HCT116 (cell line): ENCODE results near the gene PPP3R1.

ENCODE experiments used
- ATF3 ChIP-seq: IDR thresholded peaks from 2 replicates; pipeline ENCODE4 v1.6.1; 2012
- CBX3 ChIP-seq: IDR thresholded peaks from 2 replicates; pipeline ENCODE4 v1.6.1; 2012; ENCODE audit warnings: low read depth
- CTCF ChIP-seq, 3 experiments: fragments of 200-600 bp in 1 of 3; sonication (generic) in 1 of 3; IDR thresholded peaks in 2 of 3; conservative IDR thresholded peaks in 1 of 3; 2 replicates each; pipeline ENCODE4 v1.5.1; 2012 to 2017; ENCODE audit warnings: low read depth in 2 of 3, low read length in 2 of 3, antibody characterized with exemption in 1 of 3, borderline replicate concordance in 1 of 3, control low read depth in 1 of 3, mild to moderate bottlenecking in 1 of 3, mixed read lengths in 1 of 3, mixed run types in 1 of 3, moderate library complexity in 1 of 3; ENCODE audit not compliant: insufficient read depth in 1 of 3
- EGR1 ChIP-seq: IDR thresholded peaks from 2 replicates; pipeline ENCODE4 v1.6.1; 2012; ENCODE audit warnings: low read depth
- POLR2A ChIP-seq: IDR thresholded peaks from 2 replicates; pipeline ENCODE4 v1.7.0; 2011; ENCODE audit warnings: borderline replicate concordance; ENCODE audit not compliant: insufficient read depth, insufficient read length; ENCODE audit errors: extremely low read depth
- POLR2AphosphoS5 ChIP-seq: IDR thresholded peaks from 2 replicates; pipeline ENCODE4 v1.6.1; 2011; ENCODE audit warnings: mild to moderate bottlenecking, low read depth, low read length, moderate library complexity

- TF ChIP-seq CTCF (IDR thresholded peaks at IDR 0.05 in 2 of 3, conservative IDR thresholded peaks at IDR 0.05 in 1 of 3; ENCODE audit: borderline replicate concordance in 1 of 3, insufficient read depth in 1 of 3, low read depth in 2 of 3, low read length in 2 of 3) (no peak), ATF3 (no peak), EGR1 (no peak), CBX3 (no peak), POLR2AphosphoS5 (no peak), POLR2A (no peak)
Observed at GRCh38 chr2:68178954-68179627, 73.2 kb downstream of the PPP3R1 start.
